Measurements from ENCODE around the gene MTG1.
"Not testable (repeated sequence)": the region's sequence is repeated elsewhere in the genome, so short reads cannot be mapped to it uniquely, and the experiment has no call there.

MTG1 gene

DNA sequence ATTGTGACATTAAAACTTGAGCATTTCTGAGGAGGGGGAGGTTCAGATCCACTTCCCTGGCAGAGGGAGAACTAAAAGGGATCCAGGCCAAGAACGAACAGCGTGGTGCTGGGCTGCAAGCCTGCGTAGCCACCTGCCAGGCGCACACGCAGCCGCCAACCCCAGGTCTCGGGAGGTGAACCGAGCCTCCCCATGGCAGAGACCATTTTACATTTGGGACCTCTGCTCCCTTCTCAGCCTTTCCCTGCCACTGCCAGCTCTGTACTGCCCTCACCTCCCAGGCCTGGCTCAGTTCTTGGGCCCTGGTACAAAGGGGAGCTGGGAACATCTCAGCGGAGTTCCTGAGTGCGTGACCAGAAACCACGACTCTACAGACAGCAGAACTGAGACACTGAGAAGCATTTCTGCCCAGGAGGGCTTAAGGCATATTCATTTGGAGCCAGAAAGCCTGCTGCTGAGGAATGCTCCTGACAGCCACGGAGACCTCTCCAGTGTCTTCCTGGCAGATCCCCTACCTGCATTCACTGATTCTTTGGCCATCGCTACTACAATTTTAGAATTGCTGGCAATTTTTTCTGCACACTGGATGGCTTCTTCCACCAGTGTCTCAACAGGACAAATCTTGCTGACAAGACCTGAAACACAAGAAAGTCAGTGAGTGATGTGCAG is 28.4 kb upstream of the MTG1 start:
- H4K20me1 ChIP-seq (ENCODE audit: insufficient read depth, low read length, poor library complexity, severe bottlenecking), result no peaks in the 10 kb centered on the region
- no peak overlapping the region for H3K4me2 ChIP-seq (ENCODE audit: low read depth, low read length, poor library complexity, severe bottlenecking)
- no peaks in the 10 kb centered on the region for H3K9me2 ChIP-seq (replicated peaks; ENCODE audit: low read depth, low read length)
- no peaks in the 10 kb centered on the region for H3K27me3 ChIP-seq (ENCODE audit: insufficient read depth, low read length, poor library complexity, severe bottlenecking)
- H3K9me3 ChIP-seq (ENCODE audit: insufficient read depth, low read depth, low read length), result no peaks in the 10 kb centered on the region
- H2AFZ ChIP-seq (ENCODE audit: low read length), result no peak overlapping the region
- H3K9ac ChIP-seq (ENCODE audit: low read depth, low read length, poor library complexity, severe bottlenecking), result no peak overlapping the region
- H3F3A ChIP-seq (ENCODE audit: low read depth), result peaks cover 3% of the 10 kb centered on the region; the same call in 1 of the 2 replicates
- H3K4me1 ChIP-seq (ENCODE audit: insufficient read depth, low read length, poor library complexity, severe bottlenecking), result peaks cover 5% of the 10 kb centered on the region
- TF ChIP-seq, protein P1, sequence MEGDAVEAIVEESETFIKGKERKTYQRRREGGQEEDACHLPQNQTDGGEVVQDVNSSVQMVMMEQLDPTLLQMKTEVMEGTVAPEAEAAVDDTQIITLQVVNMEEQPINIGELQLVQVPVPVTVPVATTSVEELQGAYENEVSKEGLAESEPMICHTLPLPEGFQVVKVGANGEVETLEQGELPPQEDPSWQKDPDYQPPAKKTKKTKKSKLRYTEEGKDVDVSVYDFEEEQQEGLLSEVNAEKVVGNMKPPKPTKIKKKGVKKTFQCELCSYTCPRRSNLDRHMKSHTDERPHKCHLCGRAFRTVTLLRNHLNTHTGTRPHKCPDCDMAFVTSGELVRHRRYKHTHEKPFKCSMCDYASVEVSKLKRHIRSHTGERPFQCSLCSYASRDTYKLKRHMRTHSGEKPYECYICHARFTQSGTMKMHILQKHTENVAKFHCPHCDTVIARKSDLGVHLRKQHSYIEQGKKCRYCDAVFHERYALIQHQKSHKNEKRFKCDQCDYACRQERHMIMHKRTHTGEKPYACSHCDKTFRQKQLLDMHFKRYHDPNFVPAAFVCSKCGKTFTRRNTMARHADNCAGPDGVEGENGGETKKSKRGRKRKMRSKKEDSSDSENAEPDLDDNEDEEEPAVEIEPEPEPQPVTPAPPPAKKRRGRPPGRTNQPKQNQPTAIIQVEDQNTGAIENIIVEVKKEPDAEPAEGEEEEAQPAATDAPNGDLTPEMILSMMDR (conservative IDR thresholded peaks at IDR 0.05; ENCODE audit: low read length), result no peak
- no peak for TF ChIP-seq EZH2phosphoT487 (IDR thresholded peaks at IDR 0.05; ENCODE audit: borderline replicate concordance)
- peaks cover 22% of the 10 kb centered on the region; the same call in 1 of the 2 replicates for H3K36me3 ChIP-seq (ENCODE audit: insufficient read depth, low read length)
- peaks cover 3% of the 10 kb centered on the region; the same call in 1 of the 2 replicates for H3K79me2 ChIP-seq (ENCODE audit: insufficient read depth, low read length)
- H3K4me3 ChIP-seq (ENCODE audit: low read length, poor library complexity, severe bottlenecking), result no peak overlapping the region

DNA sequence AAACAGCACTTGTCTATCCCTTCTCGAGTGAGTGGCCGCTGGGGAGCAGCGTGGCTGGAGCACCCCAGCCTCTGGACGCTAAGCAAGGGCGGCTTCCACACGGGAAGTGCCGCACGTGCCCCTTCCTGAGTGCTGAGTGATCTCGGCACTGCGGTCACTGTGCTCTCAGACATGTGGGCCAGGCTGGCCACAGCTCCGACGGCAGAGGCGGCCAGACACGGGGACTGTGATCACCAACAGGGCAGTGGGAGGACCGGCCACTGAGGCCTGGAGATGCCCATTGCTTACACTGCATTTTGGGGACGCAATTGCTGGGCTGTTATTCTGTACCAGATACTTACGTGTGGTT is 27.9 kb upstream of the MTG1 start:
- Histone ChIP-seq H4K20me1 (ENCODE audit: insufficient read depth, low read length, poor library complexity, severe bottlenecking) (no peaks in the 10 kb centered on the region), H3K4me3 (ENCODE audit: low read length, poor library complexity, severe bottlenecking) (no peak overlapping the region), H3K4me2 (ENCODE audit: low read depth, low read length, poor library complexity, severe bottlenecking) (no peak overlapping the region), H3F3A (ENCODE audit: low read depth) (peaks cover 3% of the 10 kb centered on the region; the same call in 1 of the 2 replicates), H3K9me2 (replicated peaks; ENCODE audit: low read depth, low read length) (no peaks in the 10 kb centered on the region), H3K9me3 (ENCODE audit: insufficient read depth, low read depth, low read length) (no peaks in the 10 kb centered on the region), H3K79me2 (ENCODE audit: insufficient read depth, low read length) (peaks cover 5% of the 10 kb centered on the region; the same call in 1 of the 2 replicates), H3K4me1 (ENCODE audit: insufficient read depth, low read length, poor library complexity, severe bottlenecking) (peaks cover 5% of the 10 kb centered on the region), H3K9ac (ENCODE audit: low read depth, low read length, poor library complexity, severe bottlenecking) (no peak overlapping the region), H2AFZ (ENCODE audit: low read length) (no peak overlapping the region), H3K36me3 (ENCODE audit: insufficient read depth, low read length) (peaks cover 22% of the 10 kb centered on the region; the same call in 1 of the 2 replicates), H3K27me3 (ENCODE audit: insufficient read depth, low read length, poor library complexity, severe bottlenecking) (no peaks in the 10 kb centered on the region)
- TF ChIP-seq, protein P1 (conservative IDR thresholded peaks at IDR 0.05; ENCODE audit: low read length), result no peak
- TF ChIP-seq EZH2phosphoT487 (IDR thresholded peaks at IDR 0.05; ENCODE audit: borderline replicate concordance), result no peak

DNA sequence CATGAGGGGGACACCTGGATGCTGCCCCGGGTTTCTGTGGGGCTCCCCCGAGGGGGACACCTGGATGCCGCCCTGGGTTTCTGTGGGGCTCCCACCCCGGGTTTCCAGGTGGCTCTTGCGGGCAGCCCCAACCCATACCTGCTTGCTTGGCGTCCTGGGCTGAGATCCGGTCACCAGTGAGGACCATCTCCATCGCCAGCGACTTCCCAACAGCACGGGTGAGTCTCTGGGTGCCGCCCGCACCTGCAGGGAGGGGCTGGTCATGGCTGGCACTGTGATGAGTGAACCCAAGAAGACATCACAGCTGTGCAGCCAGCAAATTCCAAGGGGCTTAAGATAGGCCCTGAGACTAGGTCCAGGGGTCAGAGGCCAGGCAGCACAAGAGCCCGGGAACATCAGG is 27.2 kb upstream of the MTG1 start:
- no peak overlapping the region for H3K9ac ChIP-seq (ENCODE audit: low read depth, low read length, poor library complexity, severe bottlenecking)
- H4K20me1 ChIP-seq (ENCODE audit: insufficient read depth, low read length, poor library complexity, severe bottlenecking), result no peaks in the 10 kb centered on the region
- no peak overlapping the region for H3K4me2 ChIP-seq (ENCODE audit: low read depth, low read length, poor library complexity, severe bottlenecking)
- no peak overlapping the region for H3K4me3 ChIP-seq (ENCODE audit: low read length, poor library complexity, severe bottlenecking)
- H2AFZ ChIP-seq (ENCODE audit: low read length), result no peak overlapping the region
- H3K9me2 ChIP-seq (replicated peaks; ENCODE audit: low read depth, low read length), result no peaks in the 10 kb centered on the region
- H3F3A ChIP-seq (ENCODE audit: low read depth), result peaks cover 3% of the 10 kb centered on the region; the same call in 1 of the 2 replicates
- peaks cover 5% of the 10 kb centered on the region for H3K4me1 ChIP-seq (ENCODE audit: insufficient read depth, low read length, poor library complexity, severe bottlenecking)
- peaks cover 22% of the 10 kb centered on the region; the same call in 1 of the 2 replicates for H3K36me3 ChIP-seq (ENCODE audit: insufficient read depth, low read length)
- H3K9me3 ChIP-seq (ENCODE audit: insufficient read depth, low read depth, low read length), result no peaks in the 10 kb centered on the region
- peaks cover 10% of the 10 kb centered on the region; the same call in 1 of the 2 replicates for H3K79me2 ChIP-seq (ENCODE audit: insufficient read depth, low read length)
- no peaks in the 10 kb centered on the region for H3K27me3 ChIP-seq (ENCODE audit: insufficient read depth, low read length, poor library complexity, severe bottlenecking)
- no peak for TF ChIP-seq EZH2phosphoT487 (IDR thresholded peaks at IDR 0.05; ENCODE audit: borderline replicate concordance)
- TF ChIP-seq, protein P1 (conservative IDR thresholded peaks at IDR 0.05; ENCODE audit: low read length), result no peak

DNA sequence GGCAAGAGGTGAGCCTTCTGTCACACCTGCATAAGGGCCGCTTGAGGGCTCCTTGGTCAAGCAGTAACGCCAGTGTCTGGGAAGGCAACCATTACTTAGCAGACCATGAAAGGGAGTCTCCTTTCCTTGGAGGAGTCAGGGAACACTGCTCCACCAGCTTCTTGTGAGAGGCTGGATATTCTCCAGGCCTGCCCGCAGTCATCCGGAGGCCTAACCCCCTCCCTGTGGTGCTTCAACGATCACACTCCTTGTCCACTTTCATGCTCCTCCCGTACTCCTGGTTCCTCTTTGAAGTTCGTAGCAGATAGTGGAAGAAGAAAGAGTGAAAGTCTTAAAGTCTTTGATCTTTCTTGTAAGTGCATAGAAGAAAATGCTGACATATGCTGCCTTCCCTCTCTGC is 26.5 kb upstream of the MTG1 start:
- not testable (repeated sequence) for H3K9me2 ChIP-seq (replicated peaks; ENCODE audit: low read depth, low read length); H3K4me2 ChIP-seq (ENCODE audit: low read depth, low read length, poor library complexity, severe bottlenecking); H3K9ac ChIP-seq (ENCODE audit: low read depth, low read length, poor library complexity, severe bottlenecking); H3K4me3 ChIP-seq (ENCODE audit: low read length, poor library complexity, severe bottlenecking); H3K9me3 ChIP-seq (ENCODE audit: insufficient read depth, low read depth, low read length); H4K20me1 ChIP-seq (ENCODE audit: insufficient read depth, low read length, poor library complexity, severe bottlenecking); H2AFZ ChIP-seq (ENCODE audit: low read length); H3F3A ChIP-seq (ENCODE audit: low read depth); H3K27me3 ChIP-seq (ENCODE audit: insufficient read depth, low read length, poor library complexity, severe bottlenecking)
- Histone ChIP-seq H3K36me3 (ENCODE audit: insufficient read depth, low read length) (peaks cover 22% of the 10 kb centered on the region; the same call in 1 of the 2 replicates), H3K79me2 (ENCODE audit: insufficient read depth, low read length) (peaks cover 17% of the 10 kb centered on the region), H3K4me1 (ENCODE audit: insufficient read depth, low read length, poor library complexity, severe bottlenecking) (peaks cover 10% of the 10 kb centered on the region)

All from Loucy (cell line).